ENCODE measurements around the gene DUS1L. TPM values are rescaled to one million over a fixed set of nuclear protein-coding genes. Genes with fewer than 3 reads are reported as not detected.

The DUS1L gene
- total RNA-seq, 1 experiment from 2014 or later: 176 TPM

GRCh38 chr17:82081546-82081945 lies 15.9 kb upstream of the DUS1L start:
- Histone ChIP-seq H3K79me2 (ENCODE audit: insufficient read depth, low read length) (peaks cover 17% of the 10 kb centered on the region; the same call in 1 of the 2 replicates), H3K4me2 (ENCODE audit: low read length) (no peak overlapping the region), H3K9me3 (ENCODE audit: control insufficient read depth in 1 of 2, insufficient read depth in 1 of 2, low read depth in 1 of 2, low read length in 2 of 2) (no peaks in the 10 kb centered on the region), H3K36me3 (ENCODE audit: control insufficient read depth in 1 of 2, insufficient read depth in 2 of 2, low read length in 2 of 2) (peaks cover 60 to 73% of the 10 kb centered on the region in 2 experiments), H4K20me1 (ENCODE audit: insufficient read depth) (peaks cover 9% of the 10 kb centered on the region; the same call in 1 of the 2 replicates), H3K27me3 (ENCODE audit: insufficient read depth, low read length) (no peaks in the 10 kb centered on the region), H3K9me2 (ENCODE audit: insufficient read depth) (no peaks in the 10 kb centered on the region), H3K27ac (ENCODE audit: low read depth, low read length) (no peak overlapping the region; the same call in 1 of the 2 replicates), H3K9ac (ENCODE audit: low read length) (no peak overlapping the region), H2AFZ (ENCODE audit: low read depth, low read length, poor library complexity, severe bottlenecking) (no peak overlapping the region), H3K4me3 (replicated peaks in 1 of 2; ENCODE audit: low read depth in 1 of 2, low read length in 2 of 2) (no peak overlapping the region), H3K4me1 (ENCODE audit: control insufficient read depth in 1 of 2, insufficient read depth in 2 of 2, low read length in 2 of 2) (no peaks in the 10 kb centered on the region)
- intact Hi-C loops (cut with micrococcal nuclease): no loop called here
- RAD21 ChIA-PET (ENCODE audit: low non-redundant PET in 1 of 2, low total read pairs in 2 of 2, uncharacterized antibody in 2 of 2, unreplicated experiment in 2 of 2): no interaction called here
- no peak for ATAC-seq
- no TSS peak for BruUV-seq (replicated peaks)
- CTCF ChIA-PET: no interaction called here
- POLR2A ChIA-PET: interaction anchor here (1.4 kb wide), 2 partner anchors 17 to 51 kb away, joined by 3 to 4 read pairs; partner anchors contain the start of gene FASN
- no peak for DNase-seq (ENCODE audit: low read depth, low spot score)
- TF ChIP-seq ELF1 (IDR thresholded peaks at IDR 0.05; ENCODE audit: borderline replicate concordance, low read depth) (no peak), ZNF274 (IDR thresholded peaks at IDR 0.05; ENCODE audit: low read depth, low read length) (no peak), CEBPB (IDR thresholded peaks at IDR 0.05; ENCODE audit: low read depth) (no peak), CBX3 (IDR thresholded peaks at IDR 0.05; ENCODE audit: low read depth) (no peak)

- Histone ChIP-seq H3K4me1 (ENCODE audit: control insufficient read depth in 1 of 2, insufficient read depth in 2 of 2, low read length in 2 of 2) (no peaks in the 10 kb centered on the region), H3K9ac (ENCODE audit: low read length) (no peak overlapping the region), H3K27ac (ENCODE audit: low read depth, low read length) (no peak overlapping the region; the same call in 1 of the 2 replicates), H3K9me3 (ENCODE audit: control insufficient read depth in 1 of 2, insufficient read depth in 1 of 2, low read depth in 1 of 2, low read length in 2 of 2) (no peaks in the 10 kb centered on the region), H3K79me2 (ENCODE audit: insufficient read depth, low read length) (peaks cover 11% of the 10 kb centered on the region; the same call in 1 of the 2 replicates), H3K36me3 (ENCODE audit: control insufficient read depth in 1 of 2, insufficient read depth in 2 of 2, low read length in 2 of 2) (peaks cover 59 to 67% of the 10 kb centered on the region in 2 experiments), H4K20me1 (ENCODE audit: insufficient read depth) (peaks cover 9% of the 10 kb centered on the region; the same call in 1 of the 2 replicates), H3K9me2 (ENCODE audit: insufficient read depth) (no peaks in the 10 kb centered on the region), H3K27me3 (ENCODE audit: insufficient read depth, low read length) (no peaks in the 10 kb centered on the region), H2AFZ (ENCODE audit: low read depth, low read length, poor library complexity, severe bottlenecking) (no peak overlapping the region), H3K4me2 (ENCODE audit: low read length) (no peak overlapping the region), H3K4me3 (replicated peaks in 1 of 2; ENCODE audit: low read depth in 1 of 2, low read length in 2 of 2) (no peak overlapping the region)
- CTCF ChIA-PET: no interaction called here
- RAD21 ChIA-PET (ENCODE audit: low non-redundant PET in 1 of 2, low total read pairs in 2 of 2, uncharacterized antibody in 2 of 2, unreplicated experiment in 2 of 2): no interaction called here
- TF ChIP-seq REST (IDR thresholded peaks at IDR 0.05; ENCODE audit: low read depth) (no peak), ATF3 (IDR thresholded peaks at IDR 0.05) (no peak), SRF (IDR thresholded peaks at IDR 0.05; ENCODE audit: low read depth) (no peak)
- POLR2A ChIA-PET: interaction anchor here (1.4 kb wide), 1 partner anchor 50 kb away, joined by 3 read pairs; no protein-coding TSS in a partner anchor
- no TSS peak for BruUV-seq (replicated peaks)
- intact Hi-C loops (cut with micrococcal nuclease): no loop called here
- ATAC-seq: no peak
- no peak for DNase-seq (ENCODE audit: low read depth, low spot score)
These were observed 15.3 kb upstream of the DUS1L start for GRCh38 chr17:82080789-82081464.
